Endothelial cell (in vitro differentiated cells): ENCODE measurements around the gene FAP. TPM values are rescaled to one million over a fixed set of nuclear protein-coding genes. Genes with fewer than 3 reads are reported as not detected.

Experiments used
- DNase-seq: peaks from one replicate; pipeline ENCODE4 v3.0.0; 2021; ENCODE audit warnings: low spot score
- H3K27ac Mint-ChIP-seq: one replicate; pipeline ENCODE4 v1.8.0; 2021; ENCODE audit warnings: mixed read lengths, inconsistent platforms; ENCODE audit not compliant: unreplicated experiment
- H3K27me3 Mint-ChIP-seq: one replicate; pipeline ENCODE4 v1.8.0; 2021; ENCODE audit warnings: mild to moderate bottlenecking, moderate library complexity, mixed read lengths, inconsistent platforms; ENCODE audit not compliant: unreplicated experiment
- H3K36me3 Mint-ChIP-seq: one replicate; pipeline ENCODE4 v1.8.0; 2021; ENCODE audit warnings: mild to moderate bottlenecking, low read depth, mixed read lengths, inconsistent platforms; ENCODE audit not compliant: unreplicated experiment
- H3K4me1 Mint-ChIP-seq: one replicate; pipeline ENCODE4 v1.8.0; 2021; ENCODE audit warnings: mild to moderate bottlenecking, mixed read lengths, inconsistent platforms; ENCODE audit not compliant: unreplicated experiment
- H3K4me3 Mint-ChIP-seq: one replicate; pipeline ENCODE4 v1.8.0; 2021; ENCODE audit warnings: mild to moderate bottlenecking, mixed read lengths, inconsistent platforms; ENCODE audit not compliant: unreplicated experiment
- H3K9me3 Mint-ChIP-seq: one replicate; pipeline ENCODE4 v1.8.0; 2021; ENCODE audit warnings: mixed read lengths, inconsistent platforms; ENCODE audit not compliant: unreplicated experiment
- total RNA-seq: library from RNA; stranded (reverse); fragmentation: NEBNext Ultra II Directional; extraction: Animal tissue kit (Norgen Biotek cat#: 25700); gene quantifications from one replicate; pipeline ENCODE4 v1.2.1, GENCODE V29; 2021; ENCODE audit not compliant: unreplicated experiment
- TF ChIP-seq, protein P1 (sequence below): fragments of 200-600 bp; sonication (generic); IDR thresholded peaks from one replicate; pipeline ENCODE4 v1.5.0; 2021; ENCODE audit warnings: antibody characterized with exemption; ENCODE audit not compliant: unreplicated experiment

The FAP gene
- total RNA-seq, 1 donor from 2014 or later, result not detected

DNA sequence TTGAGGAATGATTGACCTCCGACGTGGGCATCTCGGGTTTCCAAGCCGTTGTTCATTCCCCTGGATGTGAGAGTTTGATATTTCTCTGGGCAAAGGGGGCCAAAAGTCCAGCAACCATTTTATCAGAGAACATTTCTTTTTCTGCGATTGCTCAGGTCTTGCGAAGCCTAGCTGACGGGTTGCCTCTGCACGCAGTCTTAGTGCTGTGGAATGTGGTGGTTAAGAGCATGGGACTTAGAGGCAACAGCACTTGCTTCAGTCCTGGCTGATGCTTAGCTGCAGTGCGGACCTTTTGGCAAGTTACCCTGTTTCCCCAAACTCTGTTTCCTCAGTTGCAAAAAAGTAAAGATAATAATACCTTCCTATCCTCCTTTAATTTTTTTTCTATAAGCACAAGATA is 45.0 kb downstream of the FAP start:
- Mint-ChIP-seq H3K9me3 (no peaks in the 10 kb centered on the region), H3K27ac (no peak overlapping the region), H3K36me3 (no peaks in the 10 kb centered on the region), H3K27me3 (no peaks in the 10 kb centered on the region), H3K4me1 (no peaks in the 10 kb centered on the region), H3K4me3 (no peak overlapping the region)
- TF ChIP-seq, protein P1, sequence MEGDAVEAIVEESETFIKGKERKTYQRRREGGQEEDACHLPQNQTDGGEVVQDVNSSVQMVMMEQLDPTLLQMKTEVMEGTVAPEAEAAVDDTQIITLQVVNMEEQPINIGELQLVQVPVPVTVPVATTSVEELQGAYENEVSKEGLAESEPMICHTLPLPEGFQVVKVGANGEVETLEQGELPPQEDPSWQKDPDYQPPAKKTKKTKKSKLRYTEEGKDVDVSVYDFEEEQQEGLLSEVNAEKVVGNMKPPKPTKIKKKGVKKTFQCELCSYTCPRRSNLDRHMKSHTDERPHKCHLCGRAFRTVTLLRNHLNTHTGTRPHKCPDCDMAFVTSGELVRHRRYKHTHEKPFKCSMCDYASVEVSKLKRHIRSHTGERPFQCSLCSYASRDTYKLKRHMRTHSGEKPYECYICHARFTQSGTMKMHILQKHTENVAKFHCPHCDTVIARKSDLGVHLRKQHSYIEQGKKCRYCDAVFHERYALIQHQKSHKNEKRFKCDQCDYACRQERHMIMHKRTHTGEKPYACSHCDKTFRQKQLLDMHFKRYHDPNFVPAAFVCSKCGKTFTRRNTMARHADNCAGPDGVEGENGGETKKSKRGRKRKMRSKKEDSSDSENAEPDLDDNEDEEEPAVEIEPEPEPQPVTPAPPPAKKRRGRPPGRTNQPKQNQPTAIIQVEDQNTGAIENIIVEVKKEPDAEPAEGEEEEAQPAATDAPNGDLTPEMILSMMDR, result no peak
- DNase-seq, result no peak

DNA sequence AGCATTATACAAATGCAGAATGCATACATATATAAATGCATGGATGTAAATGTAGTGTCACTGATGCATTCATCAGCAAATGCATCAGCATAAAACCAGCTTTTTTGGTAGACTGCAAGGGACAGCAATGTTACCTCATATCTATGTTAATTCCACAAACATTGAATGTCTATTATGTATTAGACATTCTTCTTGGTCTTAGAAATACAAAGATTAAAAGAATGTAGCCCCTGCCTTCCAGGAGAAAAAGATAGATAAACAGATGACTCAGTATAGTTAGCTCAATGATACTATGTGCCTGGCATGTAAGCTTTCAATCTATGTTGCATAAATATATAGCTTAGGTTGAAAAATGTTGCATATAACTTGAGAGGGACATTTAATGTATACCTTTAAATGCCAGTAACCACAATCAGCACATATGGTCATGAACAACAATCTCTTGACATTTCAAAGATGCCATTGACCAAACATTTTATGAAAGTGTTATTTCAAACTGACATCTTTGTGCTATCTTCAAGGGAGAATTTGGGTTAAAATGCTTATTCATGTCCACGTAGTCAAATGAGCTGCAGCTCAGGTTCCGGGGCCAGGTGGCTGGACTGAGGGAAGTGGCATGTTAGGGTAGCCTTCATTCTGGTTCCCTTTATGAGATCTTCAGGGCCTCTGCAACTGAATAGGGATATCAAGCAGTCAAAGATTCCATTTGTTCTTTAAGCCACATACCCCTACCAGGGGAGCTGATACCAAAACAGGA is 46.0 kb downstream of the FAP start:
- DNase-seq, result no peak
- H3K4me1 Mint-ChIP-seq, result no peaks in the 10 kb centered on the region
- no peak overlapping the region for H3K4me3 Mint-ChIP-seq
- no peaks in the 10 kb centered on the region for H3K36me3 Mint-ChIP-seq
- H3K27me3 Mint-ChIP-seq, result no peaks in the 10 kb centered on the region
- no peaks in the 10 kb centered on the region for H3K9me3 Mint-ChIP-seq
- TF ChIP-seq, protein P1, result no peak
- no peak overlapping the region for H3K27ac Mint-ChIP-seq

GRCh38 chr2:162196638-162197037 is 46.6 kb downstream of the FAP start:
- no peak for DNase-seq
- Mint-ChIP-seq H3K9me3 (no peaks in the 10 kb centered on the region), H3K4me3 (no peak overlapping the region), H3K27me3 (no peaks in the 10 kb centered on the region), H3K36me3 (no peaks in the 10 kb centered on the region), H3K4me1 (no peaks in the 10 kb centered on the region), H3K27ac (no peak overlapping the region)
- TF ChIP-seq, protein P1, result no peak

DNA sequence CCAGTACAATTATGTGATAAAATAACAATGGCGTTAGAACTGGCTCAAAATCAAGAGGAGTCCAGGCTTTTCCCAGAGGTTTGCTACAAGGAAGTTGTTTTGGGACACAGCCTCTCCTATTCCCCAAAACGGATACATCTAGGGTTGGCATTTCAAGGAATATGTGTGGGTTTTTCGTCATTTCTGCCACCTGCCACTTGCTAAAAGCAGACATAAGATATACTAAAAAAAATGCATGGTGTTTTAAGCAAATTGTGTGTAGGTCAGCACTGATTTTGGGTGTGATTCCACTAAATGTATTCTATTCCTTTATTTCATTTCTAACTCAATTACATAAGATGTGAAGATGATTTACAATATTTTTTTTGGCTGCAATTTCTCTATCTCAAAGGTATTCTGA is 54.8 kb downstream of the FAP start:
- Mint-ChIP-seq H3K36me3 (no peaks in the 10 kb centered on the region), H3K9me3 (no peaks in the 10 kb centered on the region), H3K4me1 (peaks cover 8% of the 10 kb centered on the region), H3K4me3 (no peak overlapping the region), H3K27ac (no peak overlapping the region), H3K27me3 (no peaks in the 10 kb centered on the region)
- TF ChIP-seq, protein P1, result no peak
- no peak for DNase-seq

DNA sequence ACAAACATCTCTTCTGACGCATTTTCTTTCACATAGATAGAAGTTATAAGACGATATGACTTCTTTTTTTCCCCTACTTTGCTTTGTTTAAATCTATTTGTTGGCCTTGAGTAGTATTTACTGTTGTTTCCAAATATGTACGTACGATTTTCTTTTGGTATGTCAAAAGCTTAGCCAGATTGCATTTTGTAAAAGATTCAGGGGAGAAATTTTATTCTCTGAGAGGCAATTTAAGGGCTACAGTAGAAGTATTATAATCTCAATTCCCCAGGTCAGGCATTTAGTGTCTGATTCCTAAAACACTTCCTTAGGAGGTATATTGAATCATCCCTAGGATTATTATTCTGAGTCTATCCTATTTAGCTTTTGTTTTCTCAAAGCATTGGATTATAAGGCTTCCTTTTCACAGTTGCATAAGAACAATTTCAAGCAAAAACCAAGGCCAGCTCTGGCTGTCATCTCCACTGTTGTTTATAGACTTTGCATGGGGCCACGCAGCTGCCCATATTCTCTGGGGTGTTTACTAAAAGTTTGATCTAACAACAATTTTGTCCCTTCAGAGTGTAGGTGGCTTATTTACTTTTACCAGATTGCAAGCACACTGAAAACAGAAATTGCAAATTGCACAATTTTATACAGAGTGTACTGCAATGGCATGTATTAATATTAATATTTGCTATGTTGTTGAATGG is 57.6 kb downstream of the FAP start:
- TF ChIP-seq, protein P1, result no peak
- Mint-ChIP-seq H3K9me3 (no peaks in the 10 kb centered on the region), H3K27me3 (no peaks in the 10 kb centered on the region)

More for the DNA sequence above, 57.6 kb downstream of the FAP start:
- peaks cover 8% of the 10 kb centered on the region for H3K4me1 Mint-ChIP-seq
- H3K36me3 Mint-ChIP-seq, result no peaks in the 10 kb centered on the region
- H3K4me3 Mint-ChIP-seq, result no peak overlapping the region
- H3K27ac Mint-ChIP-seq, result no peak overlapping the region
- DNase-seq, result no peak
